Colonic mucosa (tissue), 4 donors: Measurements from ENCODE around the gene MUC7. TPM values are rescaled to one million over a fixed set of nuclear protein-coding genes. Genes with fewer than 3 reads are reported as not detected.
A peak's percentile ranks its signal among the peaks of the same experiment; 100 is the strongest.

Experiments used
- DNase-seq: peaks from one replicate; pipeline ENCODE4 v3.0.0-alpha.2; 2020
- H3K27ac ChIP-seq: fragments of 200-600 bp; one replicate; pipeline ENCODE4 v1.8.0; 2021
- H3K27me3 ChIP-seq: fragments of 200-600 bp; one replicate; pipeline ENCODE4 v1.8.0; 2021
- H3K36me3 ChIP-seq: fragments of 200-600 bp; one replicate; pipeline ENCODE4 v1.8.0; 2021
- H3K4me1 ChIP-seq: fragments of 200-600 bp; one replicate; pipeline ENCODE4 v1.8.0; 2021; ENCODE audit warnings: mild to moderate bottlenecking
- H3K4me3 ChIP-seq: fragments of 200-600 bp; one replicate; pipeline ENCODE4 v1.8.0; 2021
- H3K9ac ChIP-seq, 2 donors: one replicate each; pipeline ENCODE4 v1.7.0; 2013; ENCODE audit warnings: control low read depth in 2 of 2, low read depth in 2 of 2, low read length in 2 of 2
- H3K9me3 ChIP-seq: fragments of 200-600 bp; one replicate; pipeline ENCODE4 v1.8.0; 2021
- CTCF ChIP-seq: fragments of 200-600 bp; IDR thresholded peaks from one replicate; pipeline ENCODE4 v1.8.0; 2022; ENCODE audit warnings: antibody characterized with exemption, mild to moderate bottlenecking
- intact Hi-C: fragments of 100-400 bp; cut with DNase I; formaldehyde crosslinking; loops from one replicate; pipeline ENCODE4 v1.14.1; 2022
- total RNA-seq, 2 donors: library from RNA; stranded (reverse); fragmentation: NEBNext Ultra II Directional in 1 of 2; extraction: Animal tissue kit (Norgen Biotek cat#: 25700) in 1 of 2; gene quantifications; one replicate each; pipeline ENCODE4 v1.2.1, GENCODE V29; 2021
- donor health status: healthy.
- donor health status: DM: no; HTN: no; CAD: no.
- donor health status: DM: no; HTN: no; CAD: no.

The MUC7 gene
- total RNA-seq, 2 donors from 2014 or later, result not detected

GRCh38 chr4:70504733-70505132, 32.7 kb downstream of the MUC7 start:
- intact Hi-C loops, result loop anchor here (5.0 to 10.0 kb wide), 2 partner anchors 610 to 817 kb away; no protein-coding TSS in a partner anchor
- H3K4me1 ChIP-seq, result no peaks in the 10 kb centered on the region
- H3K9ac ChIP-seq, result no peak overlapping the region
- H3K36me3 ChIP-seq, result no peaks in the 10 kb centered on the region
- H3K27me3 ChIP-seq, result no peaks in the 10 kb centered on the region
- DNase-seq, result no peak
- H3K27ac ChIP-seq, result no peak overlapping the region
- TF ChIP-seq CTCF, result no peak
- no peaks in the 10 kb centered on the region for H3K9me3 ChIP-seq
- no peak overlapping the region for H3K4me3 ChIP-seq

GRCh38 chr4:70505151-70505748, 33.3 kb downstream of the MUC7 start:
- TF ChIP-seq CTCF, result peak; percentile 74
- no peak overlapping the region for H3K27ac ChIP-seq
- H3K9me3 ChIP-seq, result no peaks in the 10 kb centered on the region
- intact Hi-C loops, result loop anchor here (10.0 kb wide), 1 partner anchor 610 kb away; no protein-coding TSS in a partner anchor
- no peaks in the 10 kb centered on the region for H3K4me1 ChIP-seq
- no peak overlapping the region for H3K9ac ChIP-seq
- DNase-seq, result peak; percentile 50
- H3K27me3 ChIP-seq, result no peaks in the 10 kb centered on the region
- H3K4me3 ChIP-seq, result no peak overlapping the region
- no peaks in the 10 kb centered on the region for H3K36me3 ChIP-seq

- Histone ChIP-seq H3K9ac (no peak overlapping the region), H3K4me3 (no peak overlapping the region), H3K4me1 (no peaks in the 10 kb centered on the region), H3K36me3 (no peaks in the 10 kb centered on the region), H3K9me3 (no peaks in the 10 kb centered on the region), H3K27ac (no peak overlapping the region), H3K27me3 (no peaks in the 10 kb centered on the region)
- intact Hi-C loops, result loop anchor here (10.0 kb wide), 1 partner anchor 614 kb away; no protein-coding TSS in a partner anchor
- no peak for TF ChIP-seq CTCF
- DNase-seq, result no peak
Measured at GRCh38 chr4:70508801-70509200, 36.8 kb downstream of the MUC7 start.

- no peaks in the 10 kb centered on the region for H3K9me3 ChIP-seq
- intact Hi-C loops, result no loop called here
- H3K4me1 ChIP-seq, result no peaks in the 10 kb centered on the region
Measured at GRCh38 chr4:70511365-70511764, 39.4 kb downstream of the MUC7 start.

More at GRCh38 chr4:70511365-70511764, 39.4 kb downstream of the MUC7 start:
- no peaks in the 10 kb centered on the region for H3K27me3 ChIP-seq
- no peak overlapping the region for H3K9ac ChIP-seq
- no peak for TF ChIP-seq CTCF
- H3K4me3 ChIP-seq, result no peak overlapping the region
- DNase-seq, result no peak
- H3K36me3 ChIP-seq, result no peaks in the 10 kb centered on the region
- no peak overlapping the region for H3K27ac ChIP-seq
